ENCODE measurements around the gene SLITRK3. TPM values are rescaled to one million over a fixed set of nuclear protein-coding genes. Genes with fewer than 3 reads are reported as not detected.

SLITRK3 gene
- total RNA-seq, 4 donors from 2014 or later: not detected

DNA sequence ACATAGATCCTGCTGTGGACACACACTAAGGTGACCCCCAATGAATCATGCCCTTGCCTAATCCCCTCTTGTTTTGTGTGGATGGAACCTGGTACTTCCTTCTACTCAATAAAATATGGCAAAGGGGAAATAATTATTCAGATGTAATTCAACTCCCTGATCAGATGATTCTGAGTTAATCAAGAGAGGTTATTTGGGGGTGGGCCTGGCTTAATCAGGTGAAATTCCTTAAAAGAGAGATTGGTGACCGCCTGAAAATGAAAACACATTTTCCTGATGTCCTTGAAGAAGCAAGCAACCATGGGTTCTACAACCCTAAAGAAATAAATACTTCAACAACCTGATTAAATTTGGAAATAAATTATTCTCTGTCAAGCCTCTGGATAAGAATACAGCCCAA, 8.3 kb upstream of the SLITRK3 start:
- Histone ChIP-seq H3K4me3 (no peak overlapping the region), H3K27me3 (peaks cover 0 to 11% of the 10 kb centered on the region in 2 donors), H3K27ac (no peak overlapping the region), H3K9me3 (no peaks in the 10 kb centered on the region), H3K36me3 (no peaks in the 10 kb centered on the region), H3K4me1 (no peaks in the 10 kb centered on the region)
- WGBS, 2 donors: 97 to 100% methylated on average over 1 of the region's 1 CpG
- DNase-seq (ENCODE audit: low spot score in 2 of 2): no peak
- TF ChIP-seq, protein P1, sequence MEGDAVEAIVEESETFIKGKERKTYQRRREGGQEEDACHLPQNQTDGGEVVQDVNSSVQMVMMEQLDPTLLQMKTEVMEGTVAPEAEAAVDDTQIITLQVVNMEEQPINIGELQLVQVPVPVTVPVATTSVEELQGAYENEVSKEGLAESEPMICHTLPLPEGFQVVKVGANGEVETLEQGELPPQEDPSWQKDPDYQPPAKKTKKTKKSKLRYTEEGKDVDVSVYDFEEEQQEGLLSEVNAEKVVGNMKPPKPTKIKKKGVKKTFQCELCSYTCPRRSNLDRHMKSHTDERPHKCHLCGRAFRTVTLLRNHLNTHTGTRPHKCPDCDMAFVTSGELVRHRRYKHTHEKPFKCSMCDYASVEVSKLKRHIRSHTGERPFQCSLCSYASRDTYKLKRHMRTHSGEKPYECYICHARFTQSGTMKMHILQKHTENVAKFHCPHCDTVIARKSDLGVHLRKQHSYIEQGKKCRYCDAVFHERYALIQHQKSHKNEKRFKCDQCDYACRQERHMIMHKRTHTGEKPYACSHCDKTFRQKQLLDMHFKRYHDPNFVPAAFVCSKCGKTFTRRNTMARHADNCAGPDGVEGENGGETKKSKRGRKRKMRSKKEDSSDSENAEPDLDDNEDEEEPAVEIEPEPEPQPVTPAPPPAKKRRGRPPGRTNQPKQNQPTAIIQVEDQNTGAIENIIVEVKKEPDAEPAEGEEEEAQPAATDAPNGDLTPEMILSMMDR (IDR thresholded peaks at IDR 0.05): no peak
- TF ChIP-seq POLR2A (IDR thresholded peaks at IDR 0.05): no peak
- TF ChIP-seq EP300 (IDR thresholded peaks at IDR 0.05): no peak

DNA sequence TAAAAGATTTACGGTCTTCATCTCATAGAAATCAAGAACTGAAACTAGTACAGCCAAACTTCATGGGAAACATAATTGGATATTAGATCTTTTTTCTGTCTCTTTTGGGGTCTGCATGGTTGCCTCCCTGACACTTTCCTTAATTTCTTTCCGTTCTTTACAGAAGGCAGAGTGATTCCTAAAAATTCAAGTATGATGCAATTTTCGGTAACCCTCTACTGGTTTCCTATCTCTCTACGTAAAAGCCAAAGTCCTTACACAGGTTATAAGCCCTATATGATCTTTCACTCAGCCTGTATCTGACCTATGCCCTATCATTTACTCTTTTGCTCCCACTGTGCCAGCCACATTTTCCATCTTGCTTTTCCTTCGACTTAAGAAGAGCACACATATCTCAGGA, 6.8 kb upstream of the SLITRK3 start:
- DNase-seq (ENCODE audit: low spot score in 2 of 2): no peak
- Histone ChIP-seq H3K4me3 (no peak overlapping the region), H3K27me3 (peaks cover 0 to 23% of the 10 kb centered on the region in 2 donors), H3K27ac (no peak overlapping the region), H3K4me1 (no peaks in the 10 kb centered on the region), H3K9me3 (no peaks in the 10 kb centered on the region), H3K36me3 (no peaks in the 10 kb centered on the region)
- TF ChIP-seq, protein P1 (IDR thresholded peaks at IDR 0.05): no peak
- TF ChIP-seq EP300 (IDR thresholded peaks at IDR 0.05) (no peak), POLR2A (IDR thresholded peaks at IDR 0.05) (no peak)
- WGBS, 2 donors: 89 to 93% methylated on average over 5 of the region's 5 CpGs

DNA sequence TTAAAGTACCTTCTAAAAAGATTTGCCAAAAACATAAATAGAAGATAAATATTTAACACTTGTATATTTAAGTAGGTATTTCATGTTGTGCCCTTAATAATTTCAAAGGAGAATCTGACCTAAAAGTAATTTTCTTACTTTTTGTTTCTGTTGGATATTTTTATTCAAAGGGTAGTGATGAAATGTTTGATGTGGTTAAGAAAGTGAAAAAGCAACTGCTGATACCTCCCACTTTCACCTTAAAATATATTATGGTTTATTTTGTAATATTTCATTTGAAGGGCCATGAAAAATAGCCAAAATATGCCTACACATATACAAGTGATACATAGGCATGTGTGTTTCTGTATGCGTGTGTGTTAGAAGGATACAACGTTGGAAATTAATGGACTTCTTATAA, 5.8 kb upstream of the SLITRK3 start:
- peaks cover 0 to 34% of the 10 kb centered on the region in 2 donors for H3K27me3 ChIP-seq
- TF ChIP-seq EP300 (IDR thresholded peaks at IDR 0.05): no peak
- no peak for TF ChIP-seq POLR2A (IDR thresholded peaks at IDR 0.05)
- H3K4me1 ChIP-seq: peaks cover 0 to 6% (median 1%) of the 10 kb centered on the region in 4 donors
- H3K27ac ChIP-seq: no peak overlapping the region
- no peak overlapping the region for H3K4me3 ChIP-seq
- H3K36me3 ChIP-seq: no peaks in the 10 kb centered on the region
- no peak for DNase-seq (ENCODE audit: low spot score in 2 of 2)
- 86 to 90% methylated on average over 2 of the region's 2 CpGs for WGBS, 2 donors
- H3K9me3 ChIP-seq: no peaks in the 10 kb centered on the region

DNA sequence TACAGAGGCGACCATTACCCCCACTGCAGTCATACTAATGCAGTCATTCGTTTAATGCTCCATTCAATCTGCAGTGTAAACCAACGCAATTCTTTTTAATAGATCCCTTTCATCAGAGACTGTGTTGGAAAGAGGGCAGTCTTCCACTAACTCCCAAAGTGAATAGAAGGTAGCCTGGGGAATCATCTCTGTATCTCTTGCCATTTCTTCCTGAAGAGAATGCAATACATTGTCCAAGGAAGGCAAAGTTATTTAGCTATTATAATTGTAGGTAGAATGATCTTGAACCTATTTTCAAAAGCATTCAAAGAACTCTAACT, 1.3 kb upstream of the SLITRK3 start:
- DNase-seq (ENCODE audit: low spot score in 2 of 2): no peak
- H3K4me1 ChIP-seq: peaks cover 0 to 51% (median 16%) of the 10 kb centered on the region in 4 donors
- H3K4me3 ChIP-seq: peak overlapping the region in 1 of 4 donors; percentile 52
- WGBS, 2 donors: 21 to 29% methylated on average over 3 of the region's 3 CpGs
- H3K9me3 ChIP-seq: no peaks in the 10 kb centered on the region
- H3K36me3 ChIP-seq: no peaks in the 10 kb centered on the region
- peaks cover 0 to 79% of the 10 kb centered on the region in 2 donors for H3K27me3 ChIP-seq
- H3K27ac ChIP-seq: no peak overlapping the region
- TF ChIP-seq EP300 (IDR thresholded peaks at IDR 0.05) (no peak), POLR2A (IDR thresholded peaks at IDR 0.05) (no peak)
- TF ChIP-seq, protein P1 (IDR thresholded peaks at IDR 0.05): no peak

DNA sequence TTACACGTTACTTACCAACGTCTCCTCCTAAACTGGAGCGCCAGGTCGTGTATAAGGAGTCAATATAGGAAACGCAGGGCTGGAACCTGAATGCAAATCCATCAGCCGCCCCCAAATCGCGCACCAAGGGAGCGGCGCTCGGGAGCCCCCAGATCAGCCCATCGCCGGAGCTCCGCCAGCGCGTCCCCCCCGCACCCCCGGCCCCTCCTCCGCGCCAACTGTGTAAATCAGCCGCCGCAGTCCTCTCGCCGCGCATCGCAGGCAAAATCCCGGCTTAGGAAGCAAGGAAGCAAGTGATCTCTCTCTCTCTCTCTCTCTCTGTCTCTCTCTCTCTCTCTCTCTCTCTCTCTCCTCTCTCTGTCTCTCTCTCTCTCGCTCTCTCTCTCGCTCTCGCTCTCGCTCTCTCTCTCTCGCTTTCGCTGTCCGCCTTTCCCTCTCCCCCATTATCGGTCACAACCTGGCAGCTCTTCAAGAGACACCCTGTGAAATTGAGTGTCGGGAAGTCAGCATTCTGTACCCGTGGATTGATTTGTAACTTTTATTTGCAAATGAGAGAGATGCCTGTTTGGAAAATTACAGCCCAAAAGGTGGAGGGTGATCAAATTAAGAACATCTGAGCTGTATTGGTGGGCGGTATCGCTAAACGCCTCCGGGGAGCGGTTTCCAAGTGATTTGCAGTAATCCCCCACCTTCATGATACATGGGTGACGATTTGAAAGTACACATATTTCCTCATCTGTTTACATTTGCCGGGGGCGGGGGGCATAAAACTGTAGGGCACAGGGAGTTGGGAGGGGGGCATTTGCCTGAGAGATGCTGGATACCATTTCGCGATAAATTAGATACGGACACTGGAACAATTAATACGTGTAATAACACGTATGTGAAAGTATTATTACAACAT, 645 bp upstream of the SLITRK3 start:
- Histone ChIP-seq H3K27ac (no peak overlapping the region), H3K27me3 (peaks cover 0 to 81% of the 10 kb centered on the region in 2 donors), H3K4me3 (peak overlapping the region; percentile 16 to 52 (median 43)), H3K4me1 (peaks cover 0 to 52% (median 16%) of the 10 kb centered on the region in 4 donors), H3K36me3 (no peaks in the 10 kb centered on the region), H3K9me3 (no peaks in the 10 kb centered on the region)
- DNase-seq (ENCODE audit: low spot score in 2 of 2): no peak
- 4 to 5% methylated on average over 48 to 50 of the region's 50 CpGs for WGBS, 2 donors
- TF ChIP-seq EP300 (IDR thresholded peaks at IDR 0.05): no peak
- TF ChIP-seq, protein P1 (IDR thresholded peaks at IDR 0.05): peak in 1 of 5 experiments; percentile 54
